ENCODE data around the gene PCDH12.
A peak's percentile ranks its signal among the peaks of the same experiment; 100 is the strongest.

PCDH12 gene

GRCh38 chr5:141982626-141983025, 24.6 kb upstream of the PCDH12 start:
- Histone ChIP-seq H3K4me1 (no peaks in the 10 kb centered on the region), H3K27me3 (ENCODE audit: low read depth) (no peaks in the 10 kb centered on the region), H3K36me3 (replicated peaks) (peaks cover 82% of the 10 kb centered on the region), H3K4me3 (no peak overlapping the region), H3K9me3 (no peaks in the 10 kb centered on the region)
- in situ Hi-C loops (cut with MboI; ENCODE audit: low sequenced_read_pairs) = loop anchor here (25.0 kb wide), 2 partner anchors 555 to 705 kb away; partner anchors contain the start of gene FGF1
- no peak for DNase-seq (ENCODE audit: low spot score in 2 of 2)

- no peaks in the 10 kb centered on the region for H3K4me1 ChIP-seq
- no peaks in the 10 kb centered on the region for H3K9me3 ChIP-seq
- no peak overlapping the region for H3K4me3 ChIP-seq
- in situ Hi-C loops (cut with MboI; ENCODE audit: low sequenced_read_pairs) = loop anchor here (25.0 kb wide), 2 partner anchors 559 to 709 kb away; partner anchors contain the start of gene FGF1
- H3K36me3 ChIP-seq (replicated peaks) = peaks cover 68% of the 10 kb centered on the region
- DNase-seq (ENCODE audit: low spot score in 2 of 2) = no peak
- H3K27me3 ChIP-seq (ENCODE audit: low read depth) = no peaks in the 10 kb centered on the region
Measured at GRCh38 chr5:141978389-141978788, 20.4 kb upstream of the PCDH12 start.

GRCh38 chr5:141976176-141976575, 18.2 kb upstream of the PCDH12 start:
- H3K4me1 ChIP-seq = no peaks in the 10 kb centered on the region
- DNase-seq (ENCODE audit: low spot score in 2 of 2) = peak in 1 of 2 experiments; percentile 2
- no peaks in the 10 kb centered on the region for H3K27me3 ChIP-seq (ENCODE audit: low read depth)
- H3K9me3 ChIP-seq = no peaks in the 10 kb centered on the region
- H3K4me3 ChIP-seq = no peak overlapping the region
- H3K36me3 ChIP-seq (replicated peaks) = peaks cover 67% of the 10 kb centered on the region
- in situ Hi-C loops (cut with MboI; ENCODE audit: low sequenced_read_pairs) = loop anchor here (25.0 kb wide), 2 partner anchors 561 to 711 kb away; partner anchors contain the start of gene FGF1

GRCh38 chr5:141973871-141974595, 16.0 kb upstream of the PCDH12 start:
- Histone ChIP-seq H3K27me3 (ENCODE audit: low read depth) (no peaks in the 10 kb centered on the region), H3K9me3 (no peaks in the 10 kb centered on the region), H3K4me1 (peaks cover 12% of the 10 kb centered on the region), H3K4me3 (no peak overlapping the region), H3K36me3 (replicated peaks) (peaks cover 45% of the 10 kb centered on the region)
- in situ Hi-C loops (cut with MboI; ENCODE audit: low sequenced_read_pairs) = no loop called here
- DNase-seq (ENCODE audit: low spot score in 2 of 2) = no peak

- H3K27me3 ChIP-seq (ENCODE audit: low read depth) = no peaks in the 10 kb centered on the region
- H3K4me3 ChIP-seq = peak overlapping the region; percentile 79
- H3K9me3 ChIP-seq = no peaks in the 10 kb centered on the region
- H3K4me1 ChIP-seq = peaks cover 17% of the 10 kb centered on the region
- in situ Hi-C loops (cut with MboI; ENCODE audit: low sequenced_read_pairs) = no loop called here
- H3K36me3 ChIP-seq (replicated peaks) = peaks cover 28% of the 10 kb centered on the region
- DNase-seq (ENCODE audit: low spot score in 2 of 2) = peak; percentile 51 to 63
Measured at GRCh38 chr5:141969783-141970771, 12.1 kb upstream of the PCDH12 start.

GRCh38 chr5:141968914-141969608, 11.1 kb upstream of the PCDH12 start, which contains the start of gene RNF14:
RNF14 (plus strand) TSS chr5:141969105; CDS start chr5:141973589, 4,484 bp downstream.
- Histone ChIP-seq H3K36me3 (replicated peaks) (peaks cover 18% of the 10 kb centered on the region), H3K4me3 (peak within 1 kb of the TSS; percentile 79), H3K9me3 (no peaks in the 10 kb centered on the region), H3K4me1 (peaks cover 17% of the 10 kb centered on the region), H3K27me3 (ENCODE audit: low read depth) (no peaks in the 10 kb centered on the region)
- in situ Hi-C loops (cut with MboI; ENCODE audit: low sequenced_read_pairs) = no loop called here
- peak; percentile 86 to 92 for DNase-seq (ENCODE audit: low spot score in 2 of 2)

- in situ Hi-C loops (cut with MboI; ENCODE audit: low sequenced_read_pairs) = no loop called here
- H3K9me3 ChIP-seq = no peaks in the 10 kb centered on the region
- peaks cover under 1% of the 10 kb centered on the region; the same call in 1 of the 2 replicates for H3K36me3 ChIP-seq (replicated peaks)
- peaks cover 17% of the 10 kb centered on the region for H3K4me1 ChIP-seq
- no peak overlapping the region for H3K4me3 ChIP-seq
- no peaks in the 10 kb centered on the region for H3K27me3 ChIP-seq (ENCODE audit: low read depth)
- no peak for DNase-seq (ENCODE audit: low spot score in 2 of 2)
Measured at GRCh38 chr5:141966963-141967333, 8.9 kb upstream of the PCDH12 start.

GRCh38 chr5:141966275-141966962, 8.4 kb upstream of the PCDH12 start:
- H3K27me3 ChIP-seq (ENCODE audit: low read depth) = no peaks in the 10 kb centered on the region
- no peak for DNase-seq (ENCODE audit: low spot score in 2 of 2)
- no peak overlapping the region for H3K4me3 ChIP-seq
- H3K9me3 ChIP-seq = no peaks in the 10 kb centered on the region
- no peaks in the 10 kb centered on the region for H3K36me3 ChIP-seq (replicated peaks)
- peaks cover 17% of the 10 kb centered on the region for H3K4me1 ChIP-seq
- in situ Hi-C loops (cut with MboI; ENCODE audit: low sequenced_read_pairs) = no loop called here

- Histone ChIP-seq H3K4me3 (no peak overlapping the region), H3K36me3 (replicated peaks) (no peaks in the 10 kb centered on the region), H3K9me3 (no peaks in the 10 kb centered on the region), H3K27me3 (ENCODE audit: low read depth) (no peaks in the 10 kb centered on the region), H3K4me1 (peaks cover 11% of the 10 kb centered on the region)
- DNase-seq (ENCODE audit: low spot score in 2 of 2) = no peak
- in situ Hi-C loops (cut with MboI; ENCODE audit: low sequenced_read_pairs) = no loop called here
Measured at GRCh38 chr5:141965071-141965470, 7.1 kb upstream of the PCDH12 start.

- no peaks in the 10 kb centered on the region for H3K27me3 ChIP-seq (ENCODE audit: low read depth)
- no peak for DNase-seq (ENCODE audit: low spot score in 2 of 2)
- peaks cover 5% of the 10 kb centered on the region for H3K4me1 ChIP-seq
- no peaks in the 10 kb centered on the region for H3K9me3 ChIP-seq
- H3K4me3 ChIP-seq = no peak overlapping the region
- in situ Hi-C loops (cut with MboI; ENCODE audit: low sequenced_read_pairs) = no loop called here
- no peaks in the 10 kb centered on the region for H3K36me3 ChIP-seq (replicated peaks)
Measured at GRCh38 chr5:141963701-141964100, 5.7 kb upstream of the PCDH12 start.

- in situ Hi-C loops (cut with MboI; ENCODE audit: low sequenced_read_pairs) = no loop called here
- Histone ChIP-seq H3K4me3 (no peak overlapping the region), H3K9me3 (no peaks in the 10 kb centered on the region), H3K4me1 (no peaks in the 10 kb centered on the region; the same call in 1 of the 2 replicates), H3K27me3 (ENCODE audit: low read depth) (no peaks in the 10 kb centered on the region), H3K36me3 (replicated peaks) (no peaks in the 10 kb centered on the region)
- DNase-seq (ENCODE audit: low spot score in 2 of 2) = no peak
Measured at GRCh38 chr5:141961466-141961865, 3.5 kb upstream of the PCDH12 start.

- in situ Hi-C loops (cut with MboI; ENCODE audit: low sequenced_read_pairs) = no loop called here
- Histone ChIP-seq H3K9me3 (no peaks in the 10 kb centered on the region), H3K36me3 (replicated peaks) (no peaks in the 10 kb centered on the region), H3K4me1 (no peaks in the 10 kb centered on the region; the same call in 1 of the 2 replicates), H3K4me3 (no peak overlapping the region), H3K27me3 (ENCODE audit: low read depth) (no peaks in the 10 kb centered on the region)
- DNase-seq (ENCODE audit: low spot score in 2 of 2) = peak; percentile 76 to 92
Measured at GRCh38 chr5:141960449-141961323, 2.7 kb upstream of the PCDH12 start.

All from HAP-1 (cell line).